Stomach (tissue), 9 donors: ENCODE measurements around the gene ELP4. TPM values are rescaled to one million over a fixed set of nuclear protein-coding genes. Genes with fewer than 3 reads are reported as not detected.

Source experiments
- DNase-seq, 2 donors: peaks; one replicate each; pipeline versions ENCODE4 v3.0.0 to v3.0.0-alpha.2; 2013 to 2019
- H3K27ac ChIP-seq, 5 donors: fragments of 200-600 bp in 4 of 5; sonication (generic) in 4 of 5; one replicate each; pipeline ENCODE4 v1.5.1; 2013 to 2019; ENCODE audit warnings: mild to moderate bottlenecking in 1 of 5, moderate library complexity in 1 of 5
- H3K27me3 ChIP-seq, 3 donors: fragments of 200-600 bp; sonication (generic); one replicate each; pipeline ENCODE4 v1.5.1; 2017 to 2019; ENCODE audit warnings: mixed run types in 1 of 3
- H3K36me3 ChIP-seq, 4 donors: fragments of 200-600 bp; sonication (generic); 1 replicate in 3 of 4; 2 replicates in 1 of 4; pipeline ENCODE4 v1.5.1; 2016 to 2019
- H3K4me1 ChIP-seq, 4 donors: fragments of 200-600 bp; sonication (generic); one replicate each; pipeline ENCODE4 v1.5.1; 2016 to 2019
- H3K4me3 ChIP-seq, 4 donors: fragments of 200-600 bp; sonication (generic) in 3 of 4; one replicate each; pipeline ENCODE4 v1.5.1; 2016 to 2019; ENCODE audit warnings: mild to moderate bottlenecking in 1 of 4
- H3K9me3 ChIP-seq, 4 donors: fragments of 200-600 bp; sonication (generic); one replicate each; pipeline ENCODE4 v1.5.1; 2016 to 2019
- CTCF ChIP-seq, 7 experiments: fragments of 450-650 bp in 4 of 7; fragments of 200-600 bp in 3 of 7; sonication (generic) in 3 of 7; IDR thresholded peaks; one replicate each; pipeline ENCODE4 v1.5.1; 2016 to 2019; ENCODE audit warnings: antibody characterized with exemption in 7 of 7, control low read depth in 2 of 7, mild to moderate bottlenecking in 1 of 7
- EP300 ChIP-seq: sonication (generic); formaldehyde crosslinking; IDR thresholded peaks from one replicate; pipeline ENCODE4 v1.6.1; 2017; ENCODE audit warnings: antibody characterized with exemption
- POLR2A ChIP-seq, 4 donors: fragments of 450-650 bp; IDR thresholded peaks; one replicate each; pipeline ENCODE4 v1.6.1; 2016; ENCODE audit warnings: antibody characterized with exemption in 4 of 4, control low read depth in 2 of 4, mild to moderate bottlenecking in 1 of 4, moderate library complexity in 1 of 4
- POLR2AphosphoS5 ChIP-seq, 3 donors: sonication (generic); formaldehyde crosslinking; IDR thresholded peaks; one replicate each; pipeline ENCODE4 v1.6.1; 2016; ENCODE audit warnings: antibody characterized with exemption in 3 of 3
- WGBS, 5 donors: extraction: QIAGEN DNeasy Blood & Tissue Kit in 3 of 5; methylation state at CpG; one replicate each; pipeline versions ENCODE4 v1.1.5 to v1.1.7; 2013 to 2018; 5-methylcytosine and 5-hydroxymethylcytosine counted together
- intact Hi-C: fragments of 100-400 bp; cut with DNase I; formaldehyde crosslinking; loops from one replicate; pipeline ENCODE4 v1.15.1; 2023; ENCODE audit warnings: low total_unique reads
- polyA plus RNA-seq, 3 donors: library from polyadenylated mRNA; stranded (reverse); fragments of 200-250 nt; gene quantifications; one replicate each; pipeline ENCODE4 v1.2.3, GENCODE V29; 2013
- total RNA-seq, 5 donors: library from RNA; depleted of rRNA; stranded (reverse); fragments of >200 nt; gene quantifications; one replicate each; pipeline versions ENCODE4 v1.1.0 to v1.2.3, GENCODE V29; 2014 to 2016
- donor health status: healthy with polysubstance abuse.
- donor health status: Bipolar disorder and iron deficiency.
- donor health status: healthy.

ELP4 gene
- total and polyA plus RNA-seq, 8 donors, result 8.3 to 70.0 (median 20.9) TPM

- Histone ChIP-seq H3K27me3 (peaks cover 60 to 100% (median 100%) of the 10 kb centered on the region in 3 donors), H3K27ac (no peak overlapping the region), H3K4me1 (peaks cover 52 to 74% (median 67%) of the 10 kb centered on the region in 4 donors), H3K4me3 (peak overlapping the region; percentile 17 to 42 (median 37)), H3K36me3 (no peaks in the 10 kb centered on the region), H3K9me3 (peaks cover 0 to 13% (median 2%) of the 10 kb centered on the region in 4 donors)
- intact Hi-C loops, result no loop called here
- 5 to 13% (median 7%) methylated on average over 13 to 58 of the region's 58 CpGs for WGBS, 5 donors
- TF ChIP-seq EP300 (no peak), POLR2AphosphoS5 (IDR thresholded peaks at IDR 0.05) (no peak), CTCF (IDR thresholded peaks at IDR 0.05) (no peak)
- DNase-seq, result peak in 1 of 2 donors; percentile 71
Observed at GRCh38 chr11:31817621-31818424, 308.3 kb downstream of the ELP4 start.

GRCh38 chr11:31818425-31818755 lies 308.8 kb downstream of the ELP4 start:
- Histone ChIP-seq H3K27ac (no peak overlapping the region), H3K36me3 (no peaks in the 10 kb centered on the region), H3K27me3 (peaks cover 62 to 100% (median 100%) of the 10 kb centered on the region in 3 donors), H3K9me3 (peaks cover 0 to 13% (median 2%) of the 10 kb centered on the region in 4 donors), H3K4me3 (peak overlapping the region in 2 of 4 donors; percentile 15 to 38), H3K4me1 (peaks cover 47 to 69% (median 61%) of the 10 kb centered on the region in 4 donors)
- TF ChIP-seq POLR2A (IDR thresholded peaks at IDR 0.05), result no peak
- no peak for TF ChIP-seq POLR2AphosphoS5 (IDR thresholded peaks at IDR 0.05)
- no peak for TF ChIP-seq EP300
- no peak for TF ChIP-seq CTCF (IDR thresholded peaks at IDR 0.05)
- no peak for DNase-seq
- 4 to 11% (median 9%) methylated on average over 3 to 9 of the region's 9 CpGs for WGBS, 5 donors
- intact Hi-C loops, result no loop called here

GRCh38 chr11:31818874-31819331 lies 309.3 kb downstream of the ELP4 start:
- Histone ChIP-seq H3K9me3 (peaks cover 0 to 13% (median 2%) of the 10 kb centered on the region in 4 donors), H3K4me1 (peaks cover 42 to 63% (median 56%) of the 10 kb centered on the region in 4 donors), H3K27ac (no peak overlapping the region), H3K4me3 (peak overlapping the region in 1 of 4 donors; percentile 15), H3K27me3 (peaks cover 62 to 100% (median 100%) of the 10 kb centered on the region in 3 donors), H3K36me3 (no peaks in the 10 kb centered on the region)
- no peak for TF ChIP-seq POLR2A (IDR thresholded peaks at IDR 0.05)
- no peak for TF ChIP-seq POLR2AphosphoS5 (IDR thresholded peaks at IDR 0.05)
- no peak for TF ChIP-seq EP300
- TF ChIP-seq CTCF (IDR thresholded peaks at IDR 0.05), result no peak
- intact Hi-C loops, result no loop called here
- peak in 1 of 2 donors; percentile 23 for DNase-seq
- 6 to 16% (median 8%) methylated on average over 16 to 26 of the region's 26 CpGs for WGBS, 5 donors

GRCh38 chr11:31819621-31820437 lies 310.3 kb downstream of the ELP4 start:
- peak in 1 of 2 donors; percentile 44 for DNase-seq

More at GRCh38 chr11:31819621-31820437, 310.3 kb downstream of the ELP4 start:
- intact Hi-C loops, result no loop called here
- no peak for TF ChIP-seq POLR2AphosphoS5 (IDR thresholded peaks at IDR 0.05)
- TF ChIP-seq CTCF (IDR thresholded peaks at IDR 0.05), result no peak
- no peak for TF ChIP-seq POLR2A (IDR thresholded peaks at IDR 0.05)
- TF ChIP-seq EP300, result no peak
- Histone ChIP-seq H3K27me3 (peaks cover 65 to 100% (median 100%) of the 10 kb centered on the region in 3 donors), H3K9me3 (peaks cover 0 to 13% (median 2%) of the 10 kb centered on the region in 4 donors), H3K36me3 (no peaks in the 10 kb centered on the region), H3K4me3 (no peak overlapping the region), H3K4me1 (peaks cover 33 to 54% (median 48%) of the 10 kb centered on the region in 4 donors), H3K27ac (no peak overlapping the region)
- 10 to 19% (median 13%) methylated on average over 37 to 55 of the region's 55 CpGs for WGBS, 5 donors
